Endothelial cell of umbilical vein (primary cell): ENCODE data around the gene RASSF10. TPM values are rescaled to one million over a fixed set of nuclear protein-coding genes. Genes with fewer than 3 reads are reported as not detected.
"Not testable (repeated sequence)": the region's sequence is repeated elsewhere in the genome, so short reads cannot be mapped to it uniquely, and the experiment has no call there.

Experiments
- BruUV-seq: library from RNA; stranded (reverse); fragments of 400-500 nt; replicated peaks from 2 replicates; lab custom pipeline; 2021; lab: Mats Ljungman, UMichigan
- CTCF ChIA-PET: fragments of 300-600, 350-600 bp; sonication (Branson Sonifier 250); formaldehyde crosslinking; loops from one replicate; lab custom pipeline; 2021; ENCODE audit warnings: antibody characterized with exemption, inconsistent platforms; lab: Charles Lee
- POLR2A ChIA-PET: fragments of 300-600, 350-600 bp; sonication (Branson Sonifier 250); formaldehyde crosslinking; loops from one replicate; lab custom pipeline; 2021; ENCODE audit warnings: antibody characterized with exemption, inconsistent platforms; lab: Charles Lee
- DNase-seq: peaks from one replicate; pipeline ENCODE4 v3.0.0-alpha.2; 2011; ENCODE audit warnings: low read depth, low spot score
- FAIRE-seq: peaks from 2 replicates; lab custom pipeline; 2011; peaks lifted over from hg19 to GRCh38; lab: Jason Lieb, UNC
- H2AFZ ChIP-seq: 2 replicates; pipeline ENCODE4 v1.6.0; 2012; ENCODE audit warnings: low read depth, low read length, control low read depth, inconsistent platforms
- H3K27ac ChIP-seq: 2 replicates; pipeline ENCODE4 v1.5.1; 2011; ENCODE audit warnings: low read depth, mild to moderate bottlenecking, control low read depth, low read length, moderate library complexity; ENCODE audit not compliant: insufficient read depth
- H3K27me3 ChIP-seq, 2 experiments: 2 replicates each; pipeline versions ENCODE4 v1.6.0 to v1.6.1; 2011; ENCODE audit warnings: low read length in 2 of 2, mixed read lengths in 1 of 2; ENCODE audit not compliant: control insufficient read depth in 2 of 2, insufficient read depth in 2 of 2
- H3K36me3 ChIP-seq, 2 experiments: 2 replicates in 1 of 2; 3 replicates in 1 of 2; pipeline ENCODE4 v1.5.1; 2011; ENCODE audit warnings: low read length in 2 of 2, mild to moderate bottlenecking in 1 of 2, moderate library complexity in 1 of 2; ENCODE audit not compliant: control insufficient read depth in 2 of 2, insufficient read depth in 2 of 2; ENCODE audit errors: extremely low read depth in 1 of 2
- H3K4me1 ChIP-seq: 3 replicates; pipeline ENCODE4 v1.5.1; 2011; ENCODE audit warnings: mild to moderate bottlenecking, low read length; ENCODE audit not compliant: control insufficient read depth, insufficient read depth; ENCODE audit errors: extremely low read depth
- H3K4me2 ChIP-seq: 2 replicates; pipeline ENCODE4 v1.6.1; 2011; ENCODE audit warnings: low read length, control low read depth, mixed read lengths; ENCODE audit not compliant: insufficient read depth
- H3K4me3 ChIP-seq, 3 experiments: fragments of 200-600 bp in 1 of 3; sonication (generic), shearing (Covaris generic) in 1 of 3; replicated peaks in 1 of 3; 2 replicates each; pipeline ENCODE4 v1.5.1; 2011 to 2016; ENCODE audit warnings: control low read depth in 3 of 3, low read length in 3 of 3, mild to moderate bottlenecking in 2 of 3, inconsistent platforms in 1 of 3, low read depth in 1 of 3, moderate library complexity in 1 of 3; ENCODE audit not compliant: insufficient read depth in 1 of 3
- H3K79me2 ChIP-seq: 2 replicates; pipeline ENCODE4 v1.6.0; 2012; ENCODE audit warnings: low read length, inconsistent platforms; ENCODE audit not compliant: control insufficient read depth, insufficient read depth
- H3K9ac ChIP-seq: replicated peaks from 2 replicates; pipeline ENCODE3; 2011; ENCODE audit warnings: low read length, control low read depth; ENCODE audit not compliant: insufficient read depth; ENCODE audit errors: extremely low read depth
- H3K9me1 ChIP-seq: replicated peaks from 3 replicates; pipeline ENCODE4 v1.6.0; 2011; ENCODE audit warnings: mild to moderate bottlenecking, low read length; ENCODE audit not compliant: control insufficient read depth, insufficient read depth; ENCODE audit errors: extremely low read depth
- H3K9me3 ChIP-seq: replicated peaks from 2 replicates; pipeline ENCODE4 v1.5.1; 2012; ENCODE audit warnings: low read length, inconsistent platforms; ENCODE audit not compliant: control insufficient read depth, insufficient read depth
- H4K20me1 ChIP-seq: replicated peaks from 2 replicates; pipeline ENCODE3; 2011; ENCODE audit warnings: mild to moderate bottlenecking, low read length; ENCODE audit not compliant: control insufficient read depth, insufficient read depth; ENCODE audit errors: extremely low read depth
- EZH2 ChIP-seq: IDR thresholded peaks from 2 replicates; pipeline ENCODE4 v1.6.1; 2012; ENCODE audit warnings: borderline replicate concordance, low read depth, mild to moderate bottlenecking, moderate library complexity, low read length, inconsistent platforms; ENCODE audit not compliant: severe bottlenecking
- FOS ChIP-seq: IDR thresholded peaks from 2 replicates; pipeline ENCODE4 v1.6.1; 2011; ENCODE audit warnings: mild to moderate bottlenecking, low read length, moderate library complexity, borderline replicate concordance; ENCODE audit not compliant: insufficient read depth
- GATA2 ChIP-seq: IDR thresholded peaks from 2 replicates; pipeline ENCODE4 v1.7.0; 2011; ENCODE audit warnings: low read depth, mild to moderate bottlenecking, moderate library complexity, mixed read lengths, low read length; ENCODE audit not compliant: insufficient read length, insufficient read depth
- JUN ChIP-seq: IDR thresholded peaks from 2 replicates; pipeline ENCODE4 v1.6.1; 2011; ENCODE audit warnings: borderline replicate concordance, low read depth; ENCODE audit not compliant: insufficient read length, insufficient read depth
- MYC ChIP-seq: IDR thresholded peaks from one replicate; pipeline ENCODE4 v1.6.1; 2011; ENCODE audit warnings: mild to moderate bottlenecking, low read depth, low read length
- POLR2A ChIP-seq: IDR thresholded peaks from 2 replicates; pipeline ENCODE4 v1.6.1; 2012; ENCODE audit warnings: low read depth, mild to moderate bottlenecking, control low read depth, low read length
- POLR2AphosphoS5 ChIP-seq: IDR thresholded peaks from 2 replicates; pipeline ENCODE4 v1.6.1; 2012; ENCODE audit warnings: low read depth, mild to moderate bottlenecking, control low read depth, low read length, moderate library complexity; ENCODE audit not compliant: insufficient read depth
- dilution Hi-C: fragments of 300-500 bp; cut with MboI; formaldehyde crosslinking; loops from one replicate; pipeline ENCODE4 v1.15.0; 2019; ENCODE audit warnings: low sequenced_read_pairs; ENCODE audit not compliant: extremely low pct_ligation_motif_present
- intact Hi-C: fragments of 100-400 bp; cut with micrococcal nuclease; formaldehyde crosslinking; loops from one replicate; pipeline ENCODE4 v1.10.0; 2022
- polyA plus RNA-seq, 4 experiments: library from polyadenylated mRNA; depleted of rRNA in 3 of 4; stranded (reverse) in 3 of 4; unstranded in 1 of 4; fragments of >200 nt; gene quantifications; 2 replicates each; pipeline versions ENCODE4 v1.2.1 to v1.2.3, GENCODE V29; 2011 to 2012; ENCODE audit warnings: missing spikeins in 1 of 4
- total RNA-seq: library from RNA; stranded (reverse); gene quantifications from 2 replicates; pipeline ENCODE4 v1.2.3, GENCODE V29; 2021
- TF ChIP-seq, protein P1 (sequence below): IDR thresholded peaks from 2 replicates; pipeline ENCODE4 v1.6.1; 2011; ENCODE audit not compliant: insufficient read depth, insufficient read length
- TF ChIP-seq, protein P2 (sequence below), 2 donors: IDR thresholded peaks; 1 replicate in 1 of 2; 2 replicates in 1 of 2; pipeline ENCODE4 v1.5.1; 2011; ENCODE audit warnings: low read length in 2 of 2, mild to moderate bottlenecking in 2 of 2, moderate library complexity in 2 of 2, control low read depth in 1 of 2, inconsistent platforms in 1 of 2, low read depth in 1 of 2; ENCODE audit not compliant: insufficient read depth in 1 of 2; ENCODE audit errors: extremely low read depth in 1 of 2

Gene RASSF10
- total and polyA plus RNA-seq, 2 donors (not counting 3 experiments of a cell fraction or from before 2014, with no cell fraction given), result 0.03 TPM; not detected in 1

DNA sequence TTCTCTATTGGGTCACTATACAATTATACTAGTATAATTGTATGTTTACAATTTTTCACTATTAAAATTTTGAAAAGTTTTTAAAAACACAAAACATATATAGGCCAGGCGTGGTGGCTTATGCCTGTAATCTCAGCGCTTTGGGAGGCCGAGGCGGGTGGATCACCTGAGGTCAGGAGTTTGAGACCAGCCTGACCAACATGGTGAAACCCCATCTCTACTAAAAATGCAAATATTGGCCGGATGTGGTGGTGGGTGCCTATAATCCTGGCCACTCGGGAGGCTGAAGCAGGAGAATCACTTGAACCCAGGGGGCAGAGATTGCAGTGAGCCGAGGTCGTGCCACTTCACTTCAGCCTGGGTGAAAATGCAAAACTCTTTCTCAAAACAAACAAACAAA lies 36.0 kb downstream of the RASSF10 start:
- dilution Hi-C loops, H3K79me2 ChIP-seq, H3K9me1 ChIP-seq, H2AFZ ChIP-seq, H3K9ac ChIP-seq, H3K4me1 ChIP-seq, intact Hi-C loops, H3K27ac ChIP-seq, FAIRE-seq, CTCF ChIA-PET, H4K20me1 ChIP-seq, DNase-seq, H3K36me3 ChIP-seq, H3K4me2 ChIP-seq, H3K9me3 ChIP-seq, BruUV-seq, H3K4me3 ChIP-seq, POLR2A ChIA-PET: not testable (repeated sequence)
- H3K27me3 ChIP-seq, result peaks cover 12 to 38% of the 10 kb centered on the region in 2 experiments

DNA sequence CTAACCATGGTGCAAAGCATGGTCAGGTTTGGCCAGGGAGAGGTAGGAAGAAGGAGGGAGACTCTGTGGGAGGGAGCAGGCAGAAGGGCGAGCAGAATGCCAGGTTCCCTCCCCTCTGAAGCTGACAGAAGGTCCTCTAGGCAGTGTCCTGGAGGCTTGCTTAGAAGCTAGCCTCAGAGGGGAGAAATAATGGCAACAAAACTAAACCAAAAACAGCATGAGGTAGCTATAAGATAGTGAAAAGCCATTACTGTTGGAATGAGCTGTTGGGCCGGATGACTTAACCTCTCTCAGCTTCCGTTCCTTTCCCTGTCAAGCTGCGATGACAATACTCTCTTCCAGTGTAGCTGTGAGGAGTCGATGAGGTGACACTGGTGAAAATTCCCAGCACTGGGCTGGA lies 36.6 kb downstream of the RASSF10 start:
- DNase-seq (no peak), FAIRE-seq (no peak)
- Histone ChIP-seq H3K36me3 (no peaks in the 10 kb centered on the region), H3K9ac (no peak overlapping the region), H3K9me3 (no peaks in the 10 kb centered on the region), H3K4me2 (no peak overlapping the region), H3K79me2 (no peaks in the 10 kb centered on the region), H3K4me1 (no peaks in the 10 kb centered on the region), H3K4me3 (no peak overlapping the region), H3K27ac (no peak overlapping the region), H4K20me1 (no peaks in the 10 kb centered on the region), H2AFZ (no peak overlapping the region), H3K9me1 (no peaks in the 10 kb centered on the region), H3K27me3 (peaks cover 13 to 42% of the 10 kb centered on the region in 2 experiments)
- ChIA-PET CTCF (interaction anchor here (0.9 to 1.9 kb wide), 3 partner anchors 9 to 82 kb away, joined by 3 to 5 read pairs (median 4); no protein-coding TSS in a partner anchor), POLR2A (no interaction called here)
- BruUV-seq, result no TSS peak
- intact Hi-C loops (no loop called here), dilution Hi-C loops (no loop called here)
- TF ChIP-seq POLR2A, result no peak
- TF ChIP-seq, protein P1, sequence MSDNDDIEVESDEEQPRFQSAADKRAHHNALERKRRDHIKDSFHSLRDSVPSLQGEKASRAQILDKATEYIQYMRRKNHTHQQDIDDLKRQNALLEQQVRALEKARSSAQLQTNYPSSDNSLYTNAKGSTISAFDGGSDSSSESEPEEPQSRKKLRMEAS, result no peak
- TF ChIP-seq FOS, result no peak
- no peak for TF ChIP-seq GATA2
- no peak for TF ChIP-seq EZH2
- TF ChIP-seq, protein P2, sequence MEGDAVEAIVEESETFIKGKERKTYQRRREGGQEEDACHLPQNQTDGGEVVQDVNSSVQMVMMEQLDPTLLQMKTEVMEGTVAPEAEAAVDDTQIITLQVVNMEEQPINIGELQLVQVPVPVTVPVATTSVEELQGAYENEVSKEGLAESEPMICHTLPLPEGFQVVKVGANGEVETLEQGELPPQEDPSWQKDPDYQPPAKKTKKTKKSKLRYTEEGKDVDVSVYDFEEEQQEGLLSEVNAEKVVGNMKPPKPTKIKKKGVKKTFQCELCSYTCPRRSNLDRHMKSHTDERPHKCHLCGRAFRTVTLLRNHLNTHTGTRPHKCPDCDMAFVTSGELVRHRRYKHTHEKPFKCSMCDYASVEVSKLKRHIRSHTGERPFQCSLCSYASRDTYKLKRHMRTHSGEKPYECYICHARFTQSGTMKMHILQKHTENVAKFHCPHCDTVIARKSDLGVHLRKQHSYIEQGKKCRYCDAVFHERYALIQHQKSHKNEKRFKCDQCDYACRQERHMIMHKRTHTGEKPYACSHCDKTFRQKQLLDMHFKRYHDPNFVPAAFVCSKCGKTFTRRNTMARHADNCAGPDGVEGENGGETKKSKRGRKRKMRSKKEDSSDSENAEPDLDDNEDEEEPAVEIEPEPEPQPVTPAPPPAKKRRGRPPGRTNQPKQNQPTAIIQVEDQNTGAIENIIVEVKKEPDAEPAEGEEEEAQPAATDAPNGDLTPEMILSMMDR (IDR thresholded peaks at IDR 0.05; ENCODE audit: extremely low read depth in 1 of 2, insufficient read depth in 1 of 2, low read depth in 1 of 2, low read length in 2 of 2), result no peak
- TF ChIP-seq MYC, result no peak
- TF ChIP-seq POLR2AphosphoS5, result no peak
- TF ChIP-seq JUN, result no peak
